GM19193 (cell line): Measurements from ENCODE around the gene PTCRA.

Experiments used
- POLR2A ChIP-seq: IDR thresholded peaks from 4 replicates; pipeline ENCODE4 v1.6.1; 2011; ENCODE audit not compliant: insufficient read depth, insufficient read length; ENCODE audit errors: extremely low read depth

Gene PTCRA

DNA sequence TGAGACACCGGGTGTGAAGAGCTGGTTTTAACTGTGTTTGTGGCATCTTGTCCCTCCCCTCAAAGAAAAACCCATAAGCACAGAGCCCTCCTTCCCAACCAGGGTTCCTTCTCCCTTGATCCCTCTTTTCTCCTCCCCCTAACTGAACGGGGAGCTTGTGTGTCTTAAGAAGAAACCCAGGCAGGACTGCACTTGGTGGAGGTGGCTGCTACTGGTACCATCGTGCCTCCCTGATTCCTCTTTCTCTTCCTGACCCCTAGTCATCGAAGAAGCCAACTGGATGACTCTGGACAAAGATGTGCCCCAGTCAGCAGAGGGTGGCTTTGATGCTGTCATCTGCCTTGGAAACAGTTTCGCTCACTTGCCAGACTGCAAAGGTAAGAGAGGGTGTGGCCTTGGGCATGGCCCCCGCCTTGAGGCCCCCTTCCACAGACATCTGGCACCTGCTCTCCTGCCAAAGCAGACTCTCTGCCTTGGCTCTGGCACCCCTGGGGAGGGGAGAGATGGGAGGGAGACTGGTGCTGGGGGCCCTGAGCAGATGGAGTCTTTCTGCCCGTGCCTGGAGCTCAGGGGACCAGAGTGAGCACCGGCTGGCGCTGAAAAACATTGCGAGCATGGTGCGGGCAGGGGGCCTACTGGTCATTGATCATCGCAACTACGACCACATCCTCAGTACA, 46.8 kb downstream of the PTCRA start:
- TF ChIP-seq POLR2A, result no peak

DNA sequence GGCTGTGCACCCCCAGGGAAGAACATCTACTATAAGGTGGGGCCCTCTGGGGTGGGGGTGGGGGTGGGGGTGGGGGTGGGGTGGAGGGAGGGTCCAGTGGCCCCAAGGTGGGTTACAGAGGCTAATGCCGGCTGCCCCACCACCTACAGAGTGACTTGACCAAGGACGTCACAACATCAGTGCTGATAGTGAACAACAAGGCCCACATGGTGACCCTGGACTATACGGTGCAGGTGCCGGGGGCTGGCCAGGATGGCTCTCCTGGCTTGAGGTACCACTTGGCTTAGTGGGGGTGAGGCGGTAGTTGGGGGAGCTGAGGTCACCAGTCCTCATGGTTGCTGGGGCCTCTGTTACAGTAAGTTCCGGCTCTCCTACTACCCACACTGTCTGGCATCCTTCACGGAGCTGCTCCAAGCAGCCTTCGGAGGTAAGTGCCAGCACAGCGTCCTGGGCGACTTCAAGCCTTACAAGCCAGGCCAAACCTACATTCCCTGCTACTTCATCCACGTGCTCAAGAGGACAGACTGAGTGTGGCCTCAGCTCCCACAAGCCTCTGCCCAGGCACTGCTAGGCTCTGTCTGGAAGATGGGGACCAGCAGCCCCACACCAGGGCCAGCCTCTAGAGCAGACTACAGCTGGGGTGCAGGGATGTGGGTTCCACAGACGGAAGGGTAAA, 47.5 kb downstream of the PTCRA start:
- no peak for TF ChIP-seq POLR2A

DNA sequence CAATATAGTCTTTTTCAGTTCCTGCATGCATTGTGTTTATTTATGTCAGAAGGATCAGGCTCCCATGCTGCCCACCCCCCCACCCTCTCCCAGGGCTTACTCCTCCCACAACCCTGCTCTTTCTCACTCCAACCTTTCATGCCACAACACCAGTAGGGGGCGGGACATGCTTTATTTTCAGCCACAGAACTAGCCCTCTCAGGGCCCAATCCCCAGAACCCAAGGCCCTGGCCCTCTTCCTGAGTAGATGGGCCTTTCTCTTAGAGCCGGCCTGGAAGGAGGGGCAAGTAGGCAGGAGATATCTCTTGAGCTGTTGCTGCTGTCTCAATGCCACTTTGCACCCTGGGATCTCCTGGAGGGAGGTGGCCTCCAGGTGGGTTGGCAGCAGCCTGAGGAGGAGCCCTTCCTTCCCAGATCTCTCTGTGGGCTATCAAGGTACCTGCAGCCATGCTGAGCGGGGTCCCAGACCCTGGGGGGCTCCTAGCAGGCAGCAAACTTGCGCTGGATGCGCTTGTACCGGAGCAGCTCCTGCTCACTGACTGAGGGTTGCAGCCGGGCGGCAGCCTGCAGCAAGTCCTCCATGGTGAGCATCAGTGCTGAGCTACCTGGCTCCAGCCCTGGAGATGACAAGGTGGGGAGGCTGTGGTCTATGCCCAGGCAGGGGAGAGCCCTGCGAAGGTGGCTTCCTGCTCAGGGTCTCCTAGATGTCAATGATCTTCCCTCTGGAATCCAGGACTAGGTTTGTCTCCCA, 48.2 kb downstream of the PTCRA start:
- no peak for TF ChIP-seq POLR2A

DNA sequence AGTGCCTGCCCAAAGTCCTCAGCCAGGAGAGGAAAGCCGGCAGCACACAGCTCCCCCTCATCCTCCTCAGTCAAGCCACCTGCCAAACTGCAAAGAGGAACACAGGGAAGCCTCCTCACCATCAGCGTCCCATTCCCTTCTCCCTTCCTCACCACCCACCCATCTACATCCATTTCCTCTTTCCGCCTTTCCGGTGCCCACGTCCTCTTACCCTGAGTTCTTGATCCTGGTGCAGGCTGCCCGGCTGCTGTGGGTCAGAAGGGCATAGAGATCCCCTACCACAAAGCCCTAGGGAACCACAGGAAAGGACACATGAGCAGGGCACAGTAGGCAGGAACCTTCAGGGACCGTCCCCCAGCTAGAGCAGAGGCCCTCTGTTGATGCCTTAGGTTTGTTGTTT, 50.7 kb downstream of the PTCRA start:
- no peak for TF ChIP-seq POLR2A

DNA sequence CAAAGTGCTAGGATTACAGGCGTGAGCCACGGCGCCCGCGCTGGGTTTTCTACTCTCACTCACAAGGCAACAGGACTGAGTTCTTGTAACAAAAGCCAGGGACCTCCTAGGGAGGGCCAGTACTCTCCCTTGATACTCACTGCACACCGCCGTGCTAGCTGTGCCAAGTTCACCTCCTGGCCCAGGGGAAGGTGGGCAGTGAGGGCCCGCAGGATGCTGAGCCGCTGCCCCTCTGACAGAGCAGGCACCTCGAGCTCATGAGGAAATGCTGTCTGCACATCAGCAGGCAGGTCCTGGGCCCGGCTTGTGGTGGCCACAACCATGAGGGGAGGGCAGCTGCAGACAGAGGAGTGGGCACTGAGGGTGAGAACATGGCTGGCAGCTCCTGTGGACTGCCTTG, 51.4 kb downstream of the PTCRA start:
- TF ChIP-seq POLR2A, result no peak

DNA sequence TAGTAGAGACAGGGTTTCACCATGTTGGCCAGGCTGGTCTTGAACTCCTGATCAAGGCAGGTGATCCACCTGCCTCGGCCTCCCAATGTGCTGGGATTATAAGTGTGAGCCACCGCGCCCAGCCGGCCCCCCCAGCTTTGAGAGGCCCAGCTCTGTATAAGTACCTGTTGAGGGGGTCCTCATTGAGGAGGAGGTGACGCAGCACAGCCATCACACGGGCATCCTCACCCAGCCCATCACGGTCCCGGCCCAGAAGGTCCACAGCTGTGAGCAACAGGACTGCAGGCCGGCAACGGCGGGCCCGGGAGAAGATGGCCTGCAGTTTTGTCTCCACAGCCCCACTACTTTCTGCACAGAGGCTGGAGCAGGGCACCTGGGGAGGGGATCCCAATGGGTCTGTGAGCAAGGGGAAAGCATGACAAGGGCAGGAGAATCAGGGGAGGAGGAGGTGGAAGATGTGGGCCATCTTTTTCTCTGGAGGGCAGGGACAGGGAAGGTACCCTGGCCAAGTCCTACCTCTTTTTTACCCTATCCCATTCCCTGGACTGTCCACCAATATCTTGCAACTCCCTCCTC, 52.4 kb downstream of the PTCRA start:
- no peak for TF ChIP-seq POLR2A

DNA sequence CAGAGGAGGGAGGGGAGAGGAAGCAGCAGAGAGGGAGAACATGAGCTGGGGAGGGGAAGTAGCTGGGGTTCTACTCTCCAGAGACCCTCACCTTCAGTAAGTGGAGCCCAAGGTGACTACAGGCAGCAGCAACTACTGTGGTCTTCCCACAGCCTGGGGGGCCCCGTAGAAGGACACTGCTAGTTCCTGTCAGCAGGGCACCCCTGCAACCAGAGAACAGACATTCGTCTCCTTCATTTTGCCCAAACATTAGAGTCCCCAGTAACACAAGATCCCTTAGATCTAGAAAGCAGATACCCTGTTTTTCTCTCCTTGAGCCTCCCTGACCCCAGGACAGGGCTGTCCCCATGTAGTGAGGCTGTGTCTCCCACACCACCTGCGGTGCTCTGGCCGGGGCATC, 52.9 kb downstream of the PTCRA start:
- TF ChIP-seq POLR2A, result no peak

DNA sequence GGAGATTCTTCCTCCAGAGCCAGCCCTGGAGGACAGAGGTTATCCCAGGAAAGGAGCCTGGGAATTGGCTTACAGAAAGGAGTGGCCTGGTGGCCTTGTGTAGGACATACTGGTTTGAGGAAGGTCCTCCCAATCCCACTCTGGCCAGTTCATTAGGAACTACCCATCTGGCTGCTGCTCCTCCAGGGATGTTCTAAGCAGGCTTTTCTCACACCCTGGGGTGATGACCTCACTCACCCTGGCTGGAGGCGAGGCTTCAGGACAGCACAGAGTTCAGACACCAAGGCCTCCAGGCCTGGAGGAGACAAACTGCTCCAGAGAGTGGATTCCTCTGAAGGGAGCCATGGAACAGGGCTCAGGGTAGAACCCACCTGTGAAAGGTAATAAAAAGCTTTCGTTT, 53.6 kb downstream of the PTCRA start:
- no peak for TF ChIP-seq POLR2A

DNA sequence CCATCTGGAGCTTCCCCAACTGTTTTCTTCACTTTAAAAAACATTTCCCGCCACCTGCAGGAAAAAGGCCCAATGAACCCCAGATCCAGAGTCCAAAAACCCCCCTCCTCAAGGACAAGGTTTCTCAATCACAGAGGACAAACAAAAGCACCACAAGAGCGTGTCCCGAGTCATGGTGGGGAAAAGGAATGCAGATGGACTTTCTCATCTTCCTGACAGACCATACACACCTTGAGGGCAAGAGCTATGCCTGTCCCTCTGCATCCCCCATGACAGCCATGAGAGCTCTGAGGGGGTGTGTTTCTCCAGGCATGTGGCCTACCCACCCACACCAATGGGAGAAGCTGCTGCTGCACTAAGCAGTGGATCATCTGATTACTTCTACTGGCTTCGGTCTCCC, 54.1 kb downstream of the PTCRA start:
- no peak for TF ChIP-seq POLR2A

DNA sequence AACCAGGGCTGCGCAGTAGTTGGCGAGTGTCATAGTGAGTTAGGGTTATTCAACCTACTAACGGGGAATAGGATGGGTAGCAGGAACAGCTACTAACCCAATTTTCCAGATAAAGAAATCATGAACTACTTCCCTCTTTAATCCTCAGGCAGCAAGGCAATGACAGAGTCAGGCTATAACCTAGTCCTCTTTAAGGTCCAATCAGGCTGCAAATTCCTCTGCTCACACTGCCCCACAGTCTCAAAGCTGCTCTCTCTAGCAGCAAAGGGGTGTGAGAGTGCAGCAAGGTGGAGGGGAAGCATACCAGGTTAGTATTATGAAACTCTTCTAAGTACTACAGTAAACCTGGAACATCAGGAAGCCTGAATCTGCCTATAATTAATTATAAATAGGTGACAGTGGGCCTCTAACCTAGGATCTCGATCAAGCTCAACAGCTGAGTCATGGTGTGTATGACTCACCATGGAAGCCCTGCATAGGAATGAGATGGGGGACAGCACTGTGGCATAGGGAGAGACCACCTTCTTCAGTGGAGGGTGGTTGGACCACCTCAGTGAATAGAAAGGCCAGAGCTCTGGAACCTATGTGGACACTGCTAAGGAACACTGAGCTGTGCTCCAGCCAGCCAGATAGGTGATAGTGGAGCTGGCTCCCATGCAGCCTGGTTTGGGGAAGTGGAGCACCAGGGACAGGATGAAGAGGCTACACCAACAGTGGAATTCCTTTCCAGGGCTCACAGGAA, 55.2 kb downstream of the PTCRA start:
- TF ChIP-seq POLR2A, result no peak

DNA sequence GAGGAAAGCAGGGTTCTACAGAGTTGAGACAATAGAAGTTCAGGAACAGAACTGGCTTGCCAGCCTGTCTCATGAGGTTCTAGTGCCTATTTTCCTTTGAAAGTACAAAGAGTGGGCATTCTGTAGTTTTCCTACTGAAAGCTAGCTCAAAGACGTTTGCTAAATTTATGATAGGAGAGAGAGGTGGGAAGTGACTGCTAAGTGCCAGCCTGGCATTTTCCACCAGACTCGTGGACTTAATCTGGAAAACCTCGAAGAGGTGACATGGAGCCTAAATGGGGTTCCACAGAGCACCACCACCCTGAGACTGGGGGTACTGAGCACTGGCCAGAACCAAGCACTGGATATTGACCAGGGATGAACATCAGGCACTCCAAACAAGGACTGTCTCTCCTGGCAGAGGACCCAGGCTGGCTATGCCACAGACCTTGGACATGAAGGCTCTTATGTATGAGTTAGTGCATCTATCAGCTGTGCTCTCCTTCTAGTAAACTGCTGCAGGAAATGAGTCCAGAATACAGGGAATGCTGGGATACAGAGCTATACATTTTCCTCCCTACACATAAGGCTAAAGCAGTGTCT, 56.0 kb downstream of the PTCRA start:
- TF ChIP-seq POLR2A, result no peak

DNA sequence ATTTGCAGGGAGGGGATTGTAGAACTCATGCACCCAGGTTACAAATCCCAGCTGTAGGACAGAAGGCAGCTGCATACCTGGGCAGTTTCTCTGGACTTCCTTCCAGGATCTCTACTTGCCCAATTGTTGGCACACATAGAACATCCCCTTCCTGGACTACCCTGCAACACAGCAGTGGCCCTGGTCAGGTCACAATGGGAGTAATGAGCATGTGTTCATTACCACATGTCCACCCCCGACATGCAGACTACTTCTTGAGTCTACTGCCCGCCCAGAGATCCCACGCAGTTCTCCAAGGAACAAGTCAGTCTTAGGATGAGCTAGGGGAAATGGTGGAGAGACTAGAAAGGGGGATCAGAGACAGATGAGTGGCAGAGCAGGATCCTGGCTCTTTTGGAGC, 58.1 kb downstream of the PTCRA start:
- TF ChIP-seq POLR2A, result no peak

DNA sequence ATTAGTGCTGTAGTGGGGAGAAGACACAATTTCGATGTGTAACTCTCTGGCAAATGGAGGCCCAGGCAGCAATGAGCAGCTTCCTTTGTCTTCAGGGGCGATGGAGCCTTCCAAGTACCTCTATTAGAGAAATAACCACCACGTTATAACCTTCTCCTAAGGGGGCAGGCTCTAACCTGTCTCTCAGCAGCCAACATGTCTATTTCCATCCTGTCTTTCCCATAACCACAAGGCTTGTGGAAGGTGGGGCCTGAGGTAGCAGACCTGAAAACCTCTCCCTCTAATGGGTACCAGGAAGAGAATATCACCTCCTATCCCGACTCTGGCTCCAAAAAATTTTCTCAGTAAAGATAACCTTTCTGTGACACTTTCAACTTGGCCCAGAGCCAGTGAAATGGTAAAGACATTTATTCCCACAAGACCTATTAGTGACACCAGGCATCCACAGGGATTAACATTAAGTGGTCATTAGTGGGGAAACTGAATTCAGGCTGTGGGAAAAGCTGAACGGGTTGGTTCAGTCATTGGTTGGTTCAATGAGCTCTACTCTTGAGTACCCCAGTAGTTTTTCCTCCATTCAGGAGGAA, 59.2 kb downstream of the PTCRA start:
- TF ChIP-seq POLR2A, result no peak
